GM12892 (cell line): ENCODE measurements around the gene CACNB4.
"Not testable (repeated sequence)": the region's sequence is repeated elsewhere in the genome, so short reads cannot be mapped to it uniquely, and the experiment has no call there.

Source experiments
- DNase-seq: peaks from one replicate; pipeline ENCODE4 v3.0.0; 2011; ENCODE audit not compliant: insufficient read length
- FAIRE-seq: peaks from 2 replicates; lab custom pipeline; 2011; peaks lifted over from hg19 to GRCh38; lab: Jason Lieb, UNC
- POLR2A ChIP-seq: IDR thresholded peaks from 2 replicates; pipeline ENCODE4 v1.6.1; 2011; ENCODE audit warnings: low read depth, low read length, control low read depth
- POLR2AphosphoS5 ChIP-seq: IDR thresholded peaks from 2 replicates; pipeline ENCODE4 v1.6.1; 2011; ENCODE audit warnings: low read depth, low read length, control low read depth
- TAF1 ChIP-seq: IDR thresholded peaks from 2 replicates; pipeline ENCODE4 v1.6.1; 2011; ENCODE audit warnings: low read depth, mild to moderate bottlenecking, control low read depth, low read length, borderline replicate concordance

CACNB4 gene

DNA sequence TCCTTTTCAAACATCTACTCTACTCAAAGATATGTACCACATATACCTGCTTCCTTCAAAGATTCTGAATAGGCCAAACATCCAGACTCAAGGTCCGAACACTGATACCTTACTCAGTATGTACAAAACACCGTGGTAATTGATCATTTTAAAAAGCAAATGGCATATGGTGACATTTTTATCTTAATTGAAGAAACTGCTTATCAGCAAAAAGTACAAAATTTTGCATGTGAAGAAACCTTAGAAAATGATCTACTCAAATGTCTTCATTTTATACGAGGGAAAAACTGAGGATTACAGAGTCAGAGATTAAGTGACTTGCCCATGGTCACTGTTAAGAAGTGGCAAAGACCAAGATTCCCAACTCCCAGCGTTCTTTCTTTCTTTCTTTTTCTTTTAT, 133.0 kb downstream of the CACNB4 start:
- no peak for TF ChIP-seq POLR2AphosphoS5
- TF ChIP-seq POLR2A, result no peak
- no peak for TF ChIP-seq TAF1
- peak; percentile 5 for FAIRE-seq
- DNase-seq, result no peak

DNA sequence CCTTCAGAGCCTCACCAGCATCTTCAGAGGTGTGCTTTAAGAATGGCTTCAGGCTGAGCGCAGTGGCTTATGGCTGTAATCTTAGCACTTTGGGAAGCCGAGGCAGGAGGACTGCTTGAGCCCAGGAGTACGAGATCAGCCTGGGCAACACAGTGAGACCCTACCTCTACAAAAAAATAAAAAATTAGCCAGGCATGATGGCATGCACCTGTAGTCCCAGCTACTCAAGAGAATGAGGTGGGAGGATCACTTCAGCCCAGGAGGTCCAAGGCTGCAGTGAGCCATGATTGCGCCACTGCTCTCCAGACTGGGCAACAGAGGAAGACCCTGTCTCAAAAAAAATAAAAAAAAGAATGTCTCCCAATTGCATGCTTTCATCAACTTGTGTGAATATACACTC, 137.3 kb downstream of the CACNB4 start:
- no peak for FAIRE-seq
- DNase-seq, result no peak
- TF ChIP-seq POLR2A (no peak), TAF1 (no peak), POLR2AphosphoS5 (no peak)

GRCh38 chr2:151959238-151959637, 139.6 kb downstream of the CACNB4 start:
- no peak for DNase-seq
- TF ChIP-seq POLR2A (no peak), TAF1 (no peak), POLR2AphosphoS5 (no peak)
- FAIRE-seq, result no peak

DNA sequence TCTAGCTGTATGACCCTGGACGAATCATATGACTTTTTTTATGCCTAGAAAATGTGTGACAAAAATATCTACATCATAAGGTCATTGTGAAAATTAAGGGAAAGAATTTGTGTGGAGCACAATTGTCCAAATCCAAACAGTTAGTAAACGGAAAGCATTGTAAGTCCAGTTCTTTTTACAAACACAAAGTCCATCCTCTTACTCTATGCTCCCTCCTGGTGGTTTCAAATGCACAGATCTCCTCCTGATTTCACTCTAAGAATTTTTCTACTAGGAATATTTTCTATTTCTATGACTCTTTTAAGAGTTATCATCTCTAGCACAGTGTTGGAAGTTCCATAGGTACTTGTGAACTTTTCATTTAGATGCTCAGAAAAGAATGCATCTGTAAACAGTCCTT, 145.4 kb downstream of the CACNB4 start:
- TF ChIP-seq POLR2A (no peak), TAF1 (no peak), POLR2AphosphoS5 (no peak)
- DNase-seq (no peak), FAIRE-seq (no peak)

GRCh38 chr2:151952691-151953456, 146.0 kb downstream of the CACNB4 start:
- DNase-seq (no peak), FAIRE-seq (peak; percentile 50)
- TF ChIP-seq POLR2AphosphoS5 (no peak), TAF1 (no peak), POLR2A (no peak)

GRCh38 chr2:151947813-151948165, 151.1 kb downstream of the CACNB4 start:
- FAIRE-seq (no peak), DNase-seq (no peak)
- no peak for TF ChIP-seq POLR2AphosphoS5
- TF ChIP-seq POLR2A, result no peak
- TF ChIP-seq TAF1, result no peak

DNA sequence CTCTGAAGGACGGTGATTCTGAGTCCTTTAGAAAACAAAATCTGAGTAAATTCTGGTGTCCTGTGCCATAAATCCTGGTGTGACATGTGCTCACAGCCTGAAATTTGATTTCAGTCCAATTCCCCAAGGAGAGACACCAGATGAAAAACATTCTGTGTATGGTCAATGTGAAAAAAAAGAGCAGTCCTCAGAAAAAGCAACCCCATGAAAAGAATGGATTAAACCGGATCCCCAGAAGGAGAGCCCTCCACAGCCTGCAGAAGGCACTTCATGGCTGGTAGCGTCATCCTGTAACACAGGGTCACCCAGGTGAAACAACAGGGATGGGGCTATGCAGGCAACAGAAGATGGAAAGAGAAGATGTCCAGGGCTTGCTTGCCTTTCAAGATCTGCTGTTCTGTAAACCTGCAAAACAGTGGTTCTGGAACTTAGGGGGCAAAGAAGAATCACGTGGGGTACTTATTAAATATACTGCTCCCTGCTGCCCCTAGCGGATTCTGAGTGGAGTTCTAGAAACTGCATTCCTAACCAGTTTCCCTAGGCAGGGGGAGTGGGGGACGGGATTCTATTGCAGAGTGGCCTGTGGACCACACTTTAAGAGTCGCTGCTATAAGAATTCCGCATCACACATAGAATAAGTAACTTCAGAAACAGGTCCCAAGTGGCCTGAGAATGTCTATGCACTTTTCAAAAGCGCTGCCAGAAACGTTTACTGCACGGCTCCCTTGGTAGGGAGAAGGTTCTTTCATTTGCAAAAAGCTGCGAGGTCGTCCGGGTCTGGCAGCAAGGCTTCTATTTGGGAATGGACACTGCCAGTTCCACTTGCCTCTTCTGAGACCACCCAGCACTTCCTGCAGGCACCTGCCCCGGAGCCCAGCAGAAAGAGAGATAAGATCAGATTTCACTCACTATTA, 151.7 kb downstream of the CACNB4 start:
- FAIRE-seq (peak; percentile 86), DNase-seq (peak; percentile 8)
- TF ChIP-seq TAF1 (no peak), POLR2A (no peak), POLR2AphosphoS5 (no peak)

DNA sequence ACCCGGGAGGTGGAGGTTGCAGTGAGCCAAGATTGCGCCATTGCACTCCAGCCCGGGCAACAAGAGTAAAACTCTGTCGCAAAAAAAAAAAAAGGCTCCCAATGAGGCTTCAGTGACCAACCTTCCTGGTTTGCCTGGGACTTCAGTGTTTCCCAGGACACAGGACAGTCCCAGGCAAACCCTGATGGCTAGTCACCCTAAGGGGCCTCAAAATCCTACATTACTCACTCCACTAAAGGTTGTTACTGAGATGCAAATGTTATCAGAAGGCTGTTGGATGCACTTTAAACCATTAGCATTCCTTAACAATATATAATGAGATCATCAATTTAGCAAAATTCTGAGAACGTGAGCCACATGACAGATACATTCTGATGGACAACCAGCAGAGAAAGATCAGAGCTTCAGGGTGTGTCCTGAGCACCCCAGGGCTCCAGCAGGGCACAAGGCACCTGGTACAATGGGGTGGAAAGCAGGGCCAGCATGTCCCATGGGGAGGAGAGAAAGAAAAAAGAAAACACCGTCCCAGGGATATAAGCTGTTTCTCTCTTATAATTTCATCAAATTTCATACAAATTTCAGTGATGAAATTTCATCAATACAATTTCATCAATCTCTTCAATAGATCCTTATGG, 152.5 kb downstream of the CACNB4 start:
- FAIRE-seq, result no peak
- TF ChIP-seq TAF1 (no peak), POLR2AphosphoS5 (no peak), POLR2A (no peak)
- no peak for DNase-seq

- FAIRE-seq (no peak), DNase-seq (no peak)
- no peak for TF ChIP-seq TAF1
- TF ChIP-seq POLR2AphosphoS5, result no peak
- TF ChIP-seq POLR2A, result no peak
These were observed 153.2 kb downstream of the CACNB4 start for GRCh38 chr2:151945602-151946001.

DNA sequence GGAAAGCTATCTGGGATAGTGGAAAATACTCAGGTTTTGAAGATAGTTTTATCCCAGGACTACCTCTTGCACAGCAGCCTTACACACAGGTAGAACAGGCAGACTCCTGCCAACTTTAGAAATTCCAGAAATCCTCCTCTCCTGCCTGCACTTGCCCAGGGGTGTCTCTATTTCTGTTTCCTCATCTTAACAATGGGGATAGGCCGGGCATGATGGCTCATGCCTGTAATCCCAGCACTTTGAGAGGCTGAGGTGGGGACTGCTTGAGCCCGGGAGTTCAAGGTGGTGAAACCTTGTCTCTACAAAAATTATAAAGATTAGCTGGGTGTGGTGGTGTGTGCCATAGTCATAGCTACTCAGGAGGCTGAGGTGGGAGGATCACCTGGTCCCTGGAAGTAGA, 153.7 kb downstream of the CACNB4 start:
- DNase-seq (no peak), FAIRE-seq (peak; percentile 9)
- TF ChIP-seq POLR2AphosphoS5 (no peak), TAF1 (no peak), POLR2A (no peak)

DNA sequence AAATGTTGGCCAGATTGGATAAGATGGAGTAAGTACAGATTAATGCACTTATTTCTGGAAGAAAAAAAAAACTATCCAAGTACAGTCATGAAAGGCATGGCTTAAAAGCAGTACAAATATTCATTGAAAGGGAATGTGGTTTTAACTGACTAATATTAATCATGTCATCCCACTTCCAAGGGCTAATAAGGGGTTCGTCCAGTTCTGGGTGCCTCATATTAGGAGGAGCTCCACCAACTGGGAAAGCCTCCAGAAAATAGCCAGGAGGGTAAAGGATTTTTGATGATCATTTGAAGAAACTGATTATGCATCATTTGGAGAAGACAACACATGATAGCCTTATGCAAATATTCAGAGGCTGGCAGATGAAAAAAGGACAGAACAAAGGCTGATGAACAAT, 155.4 kb downstream of the CACNB4 start:
- DNase-seq, result no peak
- no peak for FAIRE-seq
- no peak for TF ChIP-seq POLR2A

DNA sequence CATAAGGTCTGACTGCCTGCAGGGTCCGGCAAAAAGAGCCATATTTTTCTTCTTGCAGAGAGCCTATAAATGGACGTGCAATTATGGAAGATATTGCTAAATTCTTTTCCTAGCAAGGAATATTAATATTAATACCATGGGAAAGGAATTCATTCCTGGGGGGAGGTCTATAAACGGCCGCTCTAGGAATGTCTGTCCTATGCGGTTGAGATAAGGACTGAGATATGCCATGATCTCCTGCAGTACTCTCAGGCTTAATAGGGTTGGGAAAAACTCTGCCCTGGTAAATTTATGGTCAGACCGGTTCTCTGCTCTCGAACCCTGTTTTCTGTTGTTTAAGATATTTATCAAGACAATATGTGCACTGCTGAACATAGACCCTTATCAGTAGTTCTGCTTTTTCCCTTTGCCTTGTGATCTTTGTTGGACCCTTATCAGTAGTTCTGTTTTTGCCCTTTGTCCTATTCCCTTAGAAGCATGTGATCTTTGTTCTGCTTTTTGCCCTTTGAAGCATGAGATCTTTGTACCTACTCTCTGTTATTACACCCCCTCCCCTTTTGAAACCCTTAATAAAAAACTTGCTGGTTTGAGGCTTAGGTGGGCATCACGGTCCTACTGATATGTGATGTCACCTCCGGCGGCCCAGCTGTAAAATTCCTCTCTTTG, 156.2 kb downstream of the CACNB4 start:
- not testable (repeated sequence) for FAIRE-seq, DNase-seq
